Measurements from ENCODE around the gene CRHR1. TPM values are rescaled to one million over a fixed set of nuclear protein-coding genes. Genes with fewer than 3 reads are reported as not detected.

The CRHR1 gene
- total and polyA plus RNA-seq, 10 donors, result 0.22 TPM; not detected in 9

DNA sequence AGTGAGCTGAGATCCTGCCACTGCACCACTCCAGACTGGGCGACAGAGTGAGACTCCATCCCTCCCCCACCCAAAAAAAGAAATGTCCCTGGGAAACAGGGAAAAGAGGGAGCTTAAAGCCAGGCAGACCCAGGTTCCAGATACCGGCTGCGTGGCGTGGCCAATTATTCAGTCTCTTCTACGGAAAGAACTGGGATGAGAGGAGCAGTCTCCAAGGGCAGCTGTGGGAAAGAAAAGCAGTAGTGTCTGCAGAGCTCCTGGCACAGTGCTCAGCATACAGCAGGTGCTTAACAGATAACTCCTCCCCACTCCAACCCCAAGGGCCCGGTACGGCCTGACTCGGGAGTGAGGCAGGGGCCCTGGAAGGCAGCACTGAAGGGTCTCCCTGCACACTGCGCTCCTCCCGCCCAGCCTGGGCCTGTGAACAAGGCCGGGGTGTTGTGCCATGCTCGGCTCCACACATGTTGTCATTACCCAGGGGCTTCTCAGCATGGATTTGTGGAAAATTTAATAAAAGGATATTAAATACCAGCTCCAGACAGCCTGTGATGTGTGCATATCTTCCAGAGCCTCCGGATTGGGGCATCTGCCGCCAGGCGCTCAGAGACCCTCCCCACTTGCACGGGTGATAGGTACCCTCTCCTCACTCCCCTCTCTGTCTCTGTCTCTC, 42.9 kb downstream of the CRHR1 start:
- H3K27me3 ChIP-seq (replicated peaks in 1 of 7), result peaks cover 0 to 41% (median 0%) of the 10 kb centered on the region in 7 donors
- no peak for DNase-seq
- no peaks in the 10 kb centered on the region for H3K9me3 ChIP-seq
- WGBS, 5 donors, result 83 to 91% (median 87%) methylated on average over 14 to 16 of the region's 16 CpGs
- TF ChIP-seq POLR2A (IDR thresholded peaks at IDR 0.05) (no peak), POLR2AphosphoS5 (IDR thresholded peaks at IDR 0.05) (no peak)
- TF ChIP-seq, protein P1, sequence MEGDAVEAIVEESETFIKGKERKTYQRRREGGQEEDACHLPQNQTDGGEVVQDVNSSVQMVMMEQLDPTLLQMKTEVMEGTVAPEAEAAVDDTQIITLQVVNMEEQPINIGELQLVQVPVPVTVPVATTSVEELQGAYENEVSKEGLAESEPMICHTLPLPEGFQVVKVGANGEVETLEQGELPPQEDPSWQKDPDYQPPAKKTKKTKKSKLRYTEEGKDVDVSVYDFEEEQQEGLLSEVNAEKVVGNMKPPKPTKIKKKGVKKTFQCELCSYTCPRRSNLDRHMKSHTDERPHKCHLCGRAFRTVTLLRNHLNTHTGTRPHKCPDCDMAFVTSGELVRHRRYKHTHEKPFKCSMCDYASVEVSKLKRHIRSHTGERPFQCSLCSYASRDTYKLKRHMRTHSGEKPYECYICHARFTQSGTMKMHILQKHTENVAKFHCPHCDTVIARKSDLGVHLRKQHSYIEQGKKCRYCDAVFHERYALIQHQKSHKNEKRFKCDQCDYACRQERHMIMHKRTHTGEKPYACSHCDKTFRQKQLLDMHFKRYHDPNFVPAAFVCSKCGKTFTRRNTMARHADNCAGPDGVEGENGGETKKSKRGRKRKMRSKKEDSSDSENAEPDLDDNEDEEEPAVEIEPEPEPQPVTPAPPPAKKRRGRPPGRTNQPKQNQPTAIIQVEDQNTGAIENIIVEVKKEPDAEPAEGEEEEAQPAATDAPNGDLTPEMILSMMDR (IDR thresholded peaks at IDR 0.05 in 8 of 11, conservative IDR thresholded peaks at IDR 0.05 in 3 of 11), result no peak
- H3K4me3 ChIP-seq, result no peak overlapping the region
- no peaks in the 10 kb centered on the region for H3K36me3 ChIP-seq
- peaks cover 0 to 2% (median 0%) of the 10 kb centered on the region in 6 donors for H3K4me1 ChIP-seq
- no peak overlapping the region for H3K27ac ChIP-seq
- intact Hi-C loops (cut with DNase I; ENCODE audit: low total_unique reads), result no loop called here

DNA sequence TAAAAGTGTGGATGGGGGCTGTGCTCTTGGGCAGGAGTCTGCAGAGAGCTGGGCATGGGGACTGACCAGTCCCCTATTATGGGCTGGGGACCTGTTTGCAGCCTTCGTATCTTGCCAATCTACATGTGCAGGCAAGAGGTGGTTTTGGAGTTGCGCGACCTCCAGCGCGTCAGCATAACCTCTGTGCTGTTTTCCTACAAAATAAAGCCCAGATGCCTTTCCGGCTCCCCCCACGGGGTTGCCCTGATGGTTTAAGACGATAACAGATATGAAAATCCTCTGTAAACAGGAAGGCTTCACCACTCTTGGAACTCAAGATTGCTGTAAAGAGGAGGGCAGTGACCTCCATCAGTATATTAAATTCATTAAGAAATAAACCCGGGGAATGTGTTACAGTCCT, 44.1 kb downstream of the CRHR1 start:
- Histone ChIP-seq H3K4me1 (peaks cover 0 to 5% (median 0%) of the 10 kb centered on the region in 6 donors), H3K27me3 (replicated peaks in 1 of 7) (peaks cover 0 to 43% (median 0%) of the 10 kb centered on the region in 7 donors), H3K9me3 (no peaks in the 10 kb centered on the region), H3K4me3 (no peak overlapping the region), H3K27ac (no peak overlapping the region), H3K36me3 (no peaks in the 10 kb centered on the region)
- TF ChIP-seq, protein P1 (IDR thresholded peaks at IDR 0.05 in 8 of 11, conservative IDR thresholded peaks at IDR 0.05 in 3 of 11), result no peak
- no peak for TF ChIP-seq POLR2A (IDR thresholded peaks at IDR 0.05)
- no peak for TF ChIP-seq POLR2AphosphoS5 (IDR thresholded peaks at IDR 0.05)
- WGBS, 5 donors, result 46 to 55% (median 48%) methylated on average over 9 of the region's 9 CpGs
- intact Hi-C loops (cut with DNase I; ENCODE audit: low total_unique reads), result no loop called here
- no peak for DNase-seq

DNA sequence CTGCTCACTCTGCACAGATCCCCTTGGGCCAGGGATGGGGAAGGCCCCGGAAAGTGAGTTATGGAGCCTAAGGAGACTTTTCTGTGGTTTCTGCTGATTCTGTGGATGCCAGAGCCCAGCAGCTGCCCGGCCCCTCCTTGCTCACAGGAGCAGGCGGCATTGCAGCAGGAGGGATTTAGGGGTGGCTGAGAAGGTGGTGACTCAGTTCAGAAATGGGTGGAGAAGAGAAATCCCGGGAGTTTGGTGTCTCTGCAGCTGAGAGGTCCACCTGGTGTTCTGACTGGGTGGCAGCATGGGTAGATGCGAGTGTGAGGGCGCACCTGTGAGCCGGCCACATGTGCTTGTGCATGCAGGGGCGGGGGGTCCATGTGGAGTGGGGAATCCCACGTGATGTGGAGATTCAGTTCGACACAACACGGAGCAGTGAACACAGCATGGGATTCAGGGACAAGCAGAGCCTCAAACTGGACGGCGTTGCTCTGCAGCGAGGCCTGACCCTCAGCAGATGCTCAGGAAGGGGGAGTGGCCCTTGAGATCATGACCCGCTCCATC, 44.5 kb downstream of the CRHR1 start:
- H3K27ac ChIP-seq, result no peak overlapping the region
- 72 to 82% (median 75%) methylated on average over 14 to 15 of the region's 15 CpGs for WGBS, 5 donors
- TF ChIP-seq POLR2AphosphoS5 (IDR thresholded peaks at IDR 0.05), result no peak
- no peak for TF ChIP-seq POLR2A (IDR thresholded peaks at IDR 0.05)
- TF ChIP-seq, protein P1 (IDR thresholded peaks at IDR 0.05 in 8 of 11, conservative IDR thresholded peaks at IDR 0.05 in 3 of 11), result no peak
- H3K27me3 ChIP-seq (replicated peaks in 1 of 7), result peaks cover 0 to 46% (median 0%) of the 10 kb centered on the region in 7 donors
- H3K4me1 ChIP-seq, result peaks cover 0 to 5% (median 0%) of the 10 kb centered on the region in 6 donors
- no peak for DNase-seq
- no peaks in the 10 kb centered on the region for H3K36me3 ChIP-seq
- H3K4me3 ChIP-seq, result no peak overlapping the region
- intact Hi-C loops (cut with DNase I; ENCODE audit: low total_unique reads), result no loop called here
- H3K9me3 ChIP-seq, result no peaks in the 10 kb centered on the region

DNA sequence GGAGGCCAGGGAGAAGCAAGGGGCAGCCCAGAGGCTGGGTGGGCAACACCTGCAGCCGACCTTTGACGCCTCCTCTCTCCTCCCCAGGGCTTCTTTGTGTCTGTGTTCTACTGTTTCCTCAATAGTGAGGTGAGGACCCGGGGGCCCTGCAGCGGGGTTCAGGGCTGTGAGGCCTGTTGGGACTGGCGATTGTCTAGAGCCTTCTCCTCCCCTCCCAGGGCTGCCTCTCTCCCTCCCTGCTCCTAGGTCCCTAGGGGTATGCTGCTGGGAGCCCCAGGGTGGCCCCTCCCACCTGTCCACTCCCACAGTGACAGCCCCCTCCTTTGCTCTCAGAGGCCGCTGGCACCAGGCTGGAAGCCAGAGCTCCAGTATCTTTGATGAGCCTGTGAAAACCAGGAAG, 49.8 kb downstream of the CRHR1 start:
- H3K4me3 ChIP-seq, result no peak overlapping the region
- peaks cover 0 to 54% (median 0%) of the 10 kb centered on the region in 7 donors for H3K27me3 ChIP-seq (replicated peaks in 1 of 7)
- DNase-seq, result no peak
- no peaks in the 10 kb centered on the region for H3K9me3 ChIP-seq
- TF ChIP-seq, protein P1 (IDR thresholded peaks at IDR 0.05 in 8 of 11, conservative IDR thresholded peaks at IDR 0.05 in 3 of 11), result peak in 1 of 11 experiments; percentile 6
- no peak for TF ChIP-seq POLR2AphosphoS5 (IDR thresholded peaks at IDR 0.05)
- intact Hi-C loops (cut with DNase I; ENCODE audit: low total_unique reads), result loop anchor here (5.0 kb wide), 1 partner anchor 192 kb away; no protein-coding TSS in a partner anchor
- no peaks in the 10 kb centered on the region for H3K36me3 ChIP-seq
- H3K4me1 ChIP-seq, result peaks cover 0 to 5% (median 0%) of the 10 kb centered on the region in 6 donors
- 61 to 80% (median 71%) methylated on average over 1 to 6 of the region's 6 CpGs for WGBS, 5 donors
- no peak overlapping the region for H3K27ac ChIP-seq

Measured in spleen (tissue), 11 donors.